ENCODE results near the gene YOD1. TPM values are rescaled to one million over a fixed set of nuclear protein-coding genes. Genes with fewer than 3 reads are reported as not detected.

YOD1 gene
- total RNA-seq, 1 experiment from 2014 or later, result 12.5 TPM

DNA sequence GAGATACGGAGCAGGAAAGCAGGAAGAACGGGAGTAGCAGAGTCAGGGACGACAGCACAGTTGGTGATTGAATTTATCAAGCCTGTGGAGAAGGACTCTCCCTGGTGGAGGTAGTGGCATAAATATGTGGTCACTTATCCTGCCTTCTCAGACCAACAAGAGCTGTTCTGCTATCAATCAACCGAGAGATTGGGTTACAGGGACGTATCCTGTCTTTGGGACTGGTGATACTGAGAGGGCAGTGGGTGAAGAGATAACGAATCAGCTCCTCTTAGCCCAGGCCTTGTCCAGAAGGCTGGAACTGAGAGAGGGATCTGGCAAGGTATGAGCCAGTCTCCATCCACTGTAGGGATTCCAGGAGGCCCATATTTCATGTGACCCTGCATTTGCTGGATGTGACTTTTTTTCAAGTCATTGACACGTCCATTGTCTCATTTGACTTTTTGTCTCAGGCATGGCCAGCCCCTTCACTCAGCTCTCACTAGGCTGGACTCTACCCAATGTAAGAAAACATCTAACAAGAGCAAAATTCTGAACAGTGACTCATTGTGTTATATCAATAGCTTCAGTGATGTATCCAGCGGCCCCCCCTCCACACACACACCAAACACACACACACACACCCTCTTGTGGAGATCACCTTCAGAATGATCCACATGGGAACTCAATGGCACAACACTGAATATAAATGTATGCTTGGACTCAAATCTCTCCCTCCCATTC, 29.7 kb downstream of the YOD1 start:
- Histone ChIP-seq H2AFZ (no peak overlapping the region), H3K4me3 (no peak overlapping the region), H3K4me1 (replicated peaks; ENCODE audit: insufficient read depth) (peaks cover 64% of the 10 kb centered on the region), H3K36me3 (ENCODE audit: low read depth) (no peaks in the 10 kb centered on the region), H3K4me2 (no peak overlapping the region; the same call in 1 of the 2 replicates), H4K20me1 (ENCODE audit: insufficient read depth) (no peaks in the 10 kb centered on the region), H3K9me2 (ENCODE audit: insufficient read depth) (no peaks in the 10 kb centered on the region), H3K27me3 (ENCODE audit: insufficient read depth, low read depth) (no peaks in the 10 kb centered on the region), H3K79me2 (ENCODE audit: low read depth) (0 out of 2 replicates have a peak, but pooled peaks cover 3% of the 10 kb centered on the region), H3K27ac (peak overlapping the region; percentile 64), H3F3A (ENCODE audit: insufficient read depth, low read depth) (peaks cover 20% of the 10 kb centered on the region), H3K9me3 (ENCODE audit: insufficient read depth, low read depth) (no peaks in the 10 kb centered on the region)
- TF ChIP-seq EZH2 (IDR thresholded peaks at IDR 0.05; ENCODE audit: low read depth), result no peak
- TF ChIP-seq, protein P1, sequence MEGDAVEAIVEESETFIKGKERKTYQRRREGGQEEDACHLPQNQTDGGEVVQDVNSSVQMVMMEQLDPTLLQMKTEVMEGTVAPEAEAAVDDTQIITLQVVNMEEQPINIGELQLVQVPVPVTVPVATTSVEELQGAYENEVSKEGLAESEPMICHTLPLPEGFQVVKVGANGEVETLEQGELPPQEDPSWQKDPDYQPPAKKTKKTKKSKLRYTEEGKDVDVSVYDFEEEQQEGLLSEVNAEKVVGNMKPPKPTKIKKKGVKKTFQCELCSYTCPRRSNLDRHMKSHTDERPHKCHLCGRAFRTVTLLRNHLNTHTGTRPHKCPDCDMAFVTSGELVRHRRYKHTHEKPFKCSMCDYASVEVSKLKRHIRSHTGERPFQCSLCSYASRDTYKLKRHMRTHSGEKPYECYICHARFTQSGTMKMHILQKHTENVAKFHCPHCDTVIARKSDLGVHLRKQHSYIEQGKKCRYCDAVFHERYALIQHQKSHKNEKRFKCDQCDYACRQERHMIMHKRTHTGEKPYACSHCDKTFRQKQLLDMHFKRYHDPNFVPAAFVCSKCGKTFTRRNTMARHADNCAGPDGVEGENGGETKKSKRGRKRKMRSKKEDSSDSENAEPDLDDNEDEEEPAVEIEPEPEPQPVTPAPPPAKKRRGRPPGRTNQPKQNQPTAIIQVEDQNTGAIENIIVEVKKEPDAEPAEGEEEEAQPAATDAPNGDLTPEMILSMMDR (conservative IDR thresholded peaks at IDR 0.05), result no peak
- DNase-seq, result peak in 1 of 2 experiments; percentile 50
- intact Hi-C loops (cut with micrococcal nuclease; ENCODE audit: unreplicated experiment), result loop anchor here (10.0 kb wide), 1 partner anchor 304 kb away; the partner anchor contains the start of gene CD55
- POLR2A ChIA-PET (ENCODE audit: unreplicated experiment), result interaction anchor here (0.6 to 3.0 kb wide), 7 partner anchors 8 to 300 kb away, joined by 3 to 36 read pairs (median 4); partner anchors contain the start of genes C1orf116 and PFKFB2
- CTCF ChIA-PET, result interaction anchor here (0.6 to 3.0 kb wide), 5 partner anchors 11 to 409 kb away, joined by 3 to 11 read pairs (median 5); partner anchors contain the start of gene C1orf116
- BruUV-seq (replicated peaks), result no TSS peak

GRCh38 chr1:207020709-207021107, 30.3 kb downstream of the YOD1 start:
- ChIA-PET POLR2A (ENCODE audit: unreplicated experiment) (interaction anchor here (0.6 to 3.0 kb wide), 8 partner anchors 8 to 735 kb away, joined by 4 to 36 read pairs (median 4); partner anchors contain the start of genes C1orf116 and PFKFB2), CTCF (interaction anchor here (0.6 to 3.0 kb wide), 6 partner anchors 12 to 497 kb away, joined by 3 to 11 read pairs (median 4); partner anchors contain the start of gene C1orf116)
- no peak for DNase-seq
- Histone ChIP-seq H3K9me3 (ENCODE audit: insufficient read depth, low read depth) (no peaks in the 10 kb centered on the region), H3K9me2 (ENCODE audit: insufficient read depth) (no peaks in the 10 kb centered on the region), H3F3A (ENCODE audit: insufficient read depth, low read depth) (peaks cover 14% of the 10 kb centered on the region; the same call in 1 of the 2 replicates), H3K4me3 (no peak overlapping the region), H4K20me1 (ENCODE audit: insufficient read depth) (no peaks in the 10 kb centered on the region), H3K79me2 (ENCODE audit: low read depth) (0 out of 2 replicates have a peak, but pooled peaks cover 3% of the 10 kb centered on the region), H3K36me3 (ENCODE audit: low read depth) (no peaks in the 10 kb centered on the region), H3K27ac (peak overlapping the region; percentile 64), H3K27me3 (ENCODE audit: insufficient read depth, low read depth) (no peaks in the 10 kb centered on the region), H3K4me1 (replicated peaks; ENCODE audit: insufficient read depth) (peaks cover 58% of the 10 kb centered on the region), H2AFZ (no peak overlapping the region), H3K4me2 (peak overlapping the region; percentile 46)
- BruUV-seq (replicated peaks), result TSS peak; percentile 60
- TF ChIP-seq EZH2 (IDR thresholded peaks at IDR 0.05; ENCODE audit: low read depth), result no peak
- TF ChIP-seq, protein P1 (conservative IDR thresholded peaks at IDR 0.05), result no peak
- intact Hi-C loops (cut with micrococcal nuclease; ENCODE audit: unreplicated experiment), result loop anchor here (1.0 to 10.0 kb wide), 3 partner anchors 13 to 304 kb away; partner anchors contain the start of gene CD55

- CTCF ChIA-PET, result interaction anchor here (0.6 to 3.0 kb wide), 7 partner anchors 13 to 1791 kb away, joined by 3 to 11 read pairs (median 4); partner anchors contain the start of gene C1orf116
- BruUV-seq (replicated peaks), result no TSS peak
Observed at GRCh38 chr1:207020065-207020708, 30.8 kb downstream of the YOD1 start.

More at GRCh38 chr1:207020065-207020708, 30.8 kb downstream of the YOD1 start:
- peaks cover 9% of the 10 kb centered on the region; the same call in 1 of the 2 replicates for H3F3A ChIP-seq (ENCODE audit: insufficient read depth, low read depth)
- peak overlapping the region; percentile 64 for H3K27ac ChIP-seq
- H3K4me2 ChIP-seq, result peak overlapping the region; percentile 46
- no peaks in the 10 kb centered on the region for H4K20me1 ChIP-seq (ENCODE audit: insufficient read depth)
- no peaks in the 10 kb centered on the region for H3K36me3 ChIP-seq (ENCODE audit: low read depth)
- POLR2A ChIA-PET (ENCODE audit: unreplicated experiment), result interaction anchor here (0.6 to 3.0 kb wide), 8 partner anchors 9 to 735 kb away, joined by 3 to 36 read pairs (median 4); partner anchors contain the start of genes C1orf116 and PFKFB2
- peak; percentile 85 to 90 for DNase-seq
- H3K79me2 ChIP-seq (ENCODE audit: low read depth), result 0 out of 2 replicates have a peak, but pooled peaks cover 3% of the 10 kb centered on the region
- no peak overlapping the region for H3K4me3 ChIP-seq
- TF ChIP-seq EZH2 (IDR thresholded peaks at IDR 0.05; ENCODE audit: low read depth), result no peak
- TF ChIP-seq, protein P1 (conservative IDR thresholded peaks at IDR 0.05), result no peak
- intact Hi-C loops (cut with micrococcal nuclease; ENCODE audit: unreplicated experiment), result loop anchor here (1.0 to 10.0 kb wide), 3 partner anchors 13 to 305 kb away; partner anchors contain the start of gene CD55
- no peaks in the 10 kb centered on the region for H3K27me3 ChIP-seq (ENCODE audit: insufficient read depth, low read depth)
- H3K9me2 ChIP-seq (ENCODE audit: insufficient read depth), result no peaks in the 10 kb centered on the region
- no peak overlapping the region for H2AFZ ChIP-seq
- peaks cover 52% of the 10 kb centered on the region for H3K4me1 ChIP-seq (replicated peaks; ENCODE audit: insufficient read depth)
- no peaks in the 10 kb centered on the region for H3K9me3 ChIP-seq (ENCODE audit: insufficient read depth, low read depth)

Measured in PC-9 (cell line).